Ovary (tissue), 9 donors: ENCODE data around the gene FRZB. TPM values are rescaled to one million over a fixed set of nuclear protein-coding genes. Genes with fewer than 3 reads are reported as not detected.
"Not testable (repeated sequence)": the region's sequence is repeated elsewhere in the genome, so short reads cannot be mapped to it uniquely, and the experiment has no call there.

ENCODE experiments used
- DNase-seq, 5 donors: peaks; one replicate each; pipeline ENCODE4 v3.0.0-alpha.2; 2019 to 2020
- H3K27ac ChIP-seq, 2 donors: fragments of 200-600 bp; one replicate each; pipeline versions ENCODE4 v1.5.1 to v1.8.0; 2019 to 2022
- H3K27me3 ChIP-seq: fragments of 200-600 bp; one replicate; pipeline ENCODE4 v1.8.0; 2022
- H3K36me3 ChIP-seq: fragments of 200-600 bp; sonication (generic); one replicate; pipeline ENCODE4 v1.5.1; 2019
- H3K4me1 ChIP-seq: one replicate; pipeline ENCODE4 v1.8.1; 2013; ENCODE audit warnings: mild to moderate bottlenecking, moderate library complexity; ENCODE audit not compliant: insufficient read depth
- H3K4me3 ChIP-seq: fragments of 200-600 bp; sonication (generic); one replicate; pipeline ENCODE4 v1.5.1; 2017
- H3K9me3 ChIP-seq, 2 donors: fragments of 200-600 bp in 1 of 2; sonication (generic) in 1 of 2; one replicate each; pipeline versions ENCODE4 v1.5.1 to v1.8.1; 2013 to 2019; ENCODE audit warnings: mild to moderate bottlenecking in 1 of 2, moderate library complexity in 1 of 2
- CTCF ChIP-seq, 3 donors: fragments of 450-650 bp in 2 of 3; fragments of 200-600 bp in 1 of 3; IDR thresholded peaks; one replicate each; pipeline versions ENCODE4 v1.5.1 to v1.8.0; 2016 to 2022; ENCODE audit warnings: antibody characterized with exemption in 3 of 3, mild to moderate bottlenecking in 1 of 3
- EP300 ChIP-seq: sonication (generic); formaldehyde crosslinking; IDR thresholded peaks from one replicate; pipeline ENCODE4 v1.6.1; 2017; ENCODE audit warnings: antibody characterized with exemption
- POLR2A ChIP-seq: fragments of 450-650 bp; IDR thresholded peaks from one replicate; pipeline ENCODE4 v1.6.1; 2017; ENCODE audit warnings: antibody characterized with exemption, mild to moderate bottlenecking, moderate library complexity
- WGBS, 3 donors: extraction: QIAGEN DNeasy Blood & Tissue Kit in 1 of 3; methylation state at CpG; one replicate each; pipeline versions ENCODE4 v1.1.5 to v1.1.7; 2013 to 2017; 5-methylcytosine and 5-hydroxymethylcytosine counted together
- intact Hi-C, 4 donors: fragments of 100-400 bp; cut with DNase I; formaldehyde crosslinking; loops; one replicate each; pipeline versions ENCODE4 v1.11.0 to v1.15.1; 2022 to 2023
- polyA plus RNA-seq, 2 donors: library from polyadenylated mRNA; stranded (reverse); fragments of 200-250 nt in 1 of 2; fragments of 350-450 nt in 1 of 2; fragmentation: Illumina TruSeq in 1 of 2; extraction: RNeasy Lipid Tissue Mini Kit (QIAGEN cat#74804) in 1 of 2; gene quantifications; one replicate each; pipeline ENCODE4 v1.2.3, GENCODE V29; 2013 to 2014
- total RNA-seq, 7 donors: library from RNA; depleted of rRNA in 2 of 7; stranded (reverse); fragments of >200 nt in 2 of 7; fragmentation: NEBNext Ultra II Directional in 3 of 7; extraction: Animal tissue kit (Norgen Biotek cat#: 25700) in 3 of 7; gene quantifications; one replicate each; pipeline versions ENCODE4 v1.1.0 to v1.2.4, GENCODE V29; 2016 to 2023
- donor health status: DM: no; HTN: no; CAD: no; lungs with moderate emphysema.
- donor health status: DM: no; HTN: no; CAD: no.
- donor health status: Bipolar disorder and iron deficiency.
- donor health status: DM: yes; HTN: yes; CAD: no.
- donor health status: DM: no; HTN: no; CAD: no.
- donor health status: DM: yes; HTN: yes; CAD: no.

Gene FRZB
- total and polyA plus RNA-seq, 9 donors: 2.8 to 22.8 (median 3.9) TPM

GRCh38 chr2:182883451-182883850 lies 17.0 kb upstream of the FRZB start:
- TF ChIP-seq EP300 (no peak), POLR2A (no peak), CTCF (IDR thresholded peaks at IDR 0.05) (no peak)
- H3K9me3 ChIP-seq: no peaks in the 10 kb centered on the region
- WGBS, 3 donors: 59 to 67% (median 64%) methylated on average over 2 of the region's 2 CpGs
- intact Hi-C loops: no loop called here
- no peaks in the 10 kb centered on the region for H3K36me3 ChIP-seq
- H3K27ac ChIP-seq: no peak overlapping the region
- no peak overlapping the region for H3K4me3 ChIP-seq
- no peaks in the 10 kb centered on the region for H3K4me1 ChIP-seq
- DNase-seq: no peak
- H3K27me3 ChIP-seq: no peaks in the 10 kb centered on the region

- H3K27ac ChIP-seq, H3K36me3 ChIP-seq, H3K4me1 ChIP-seq, H3K9me3 ChIP-seq, DNase-seq, H3K27me3 ChIP-seq, H3K4me3 ChIP-seq, intact Hi-C loops: not testable (repeated sequence)
- WGBS, 3 donors: 84 to 94% (median 92%) methylated on average over 1 of the region's 1 CpG
Measured at GRCh38 chr2:182880100-182880499, 13.7 kb upstream of the FRZB start.

- 95 to 97% (median 95%) methylated on average over 1 of the region's 1 CpG for WGBS, 3 donors
- H3K4me1 ChIP-seq, DNase-seq, H3K36me3 ChIP-seq, H3K9me3 ChIP-seq, H3K27ac ChIP-seq, H3K4me3 ChIP-seq, H3K27me3 ChIP-seq, intact Hi-C loops: not testable (repeated sequence)
Measured at GRCh38 chr2:182876653-182877052, 10.2 kb upstream of the FRZB start.

- Histone ChIP-seq H3K36me3 (no peaks in the 10 kb centered on the region), H3K27ac (no peak overlapping the region), H3K27me3 (no peaks in the 10 kb centered on the region), H3K9me3 (no peaks in the 10 kb centered on the region), H3K4me1 (peaks cover 3% of the 10 kb centered on the region), H3K4me3 (no peak overlapping the region)
- intact Hi-C loops: no loop called here
- DNase-seq: no peak
- TF ChIP-seq CTCF (IDR thresholded peaks at IDR 0.05): no peak
- no peak for TF ChIP-seq POLR2A
- no peak for TF ChIP-seq EP300
- WGBS, 3 donors: 7 to 24% (median 13%) methylated on average over 1 of the region's 1 CpG
Measured at GRCh38 chr2:182870227-182870626, 3.8 kb upstream of the FRZB start.

- no peak overlapping the region for H3K27ac ChIP-seq
- WGBS, 3 donors: 62 to 69% (median 65%) methylated on average over 6 of the region's 6 CpGs
- H3K27me3 ChIP-seq: no peaks in the 10 kb centered on the region
- peaks cover 3% of the 10 kb centered on the region for H3K4me1 ChIP-seq
- intact Hi-C loops: no loop called here
- H3K36me3 ChIP-seq: no peaks in the 10 kb centered on the region
- H3K9me3 ChIP-seq: no peaks in the 10 kb centered on the region
- DNase-seq: no peak
- no peak overlapping the region for H3K4me3 ChIP-seq
- TF ChIP-seq EP300: no peak
- TF ChIP-seq POLR2A: no peak
- no peak for TF ChIP-seq CTCF (IDR thresholded peaks at IDR 0.05)
Measured at GRCh38 chr2:182868054-182868796, 1.8 kb upstream of the FRZB start.
